HG03039 (cell line): Measurements from ENCODE around the gene LEKR1.
"Not testable (repeated sequence)": the region's sequence is repeated elsewhere in the genome, so short reads cannot be mapped to it uniquely, and the experiment has no call there.

Source experiments
- ATAC-seq: cut with Tn5 transposase; IDR thresholded peaks from one replicate; pipeline ENCODE4 v1.9.1; 2021; ENCODE audit warnings: mild to moderate bottlenecking, moderate library complexity; ENCODE audit not compliant: unreplicated experiment

LEKR1 gene

DNA sequence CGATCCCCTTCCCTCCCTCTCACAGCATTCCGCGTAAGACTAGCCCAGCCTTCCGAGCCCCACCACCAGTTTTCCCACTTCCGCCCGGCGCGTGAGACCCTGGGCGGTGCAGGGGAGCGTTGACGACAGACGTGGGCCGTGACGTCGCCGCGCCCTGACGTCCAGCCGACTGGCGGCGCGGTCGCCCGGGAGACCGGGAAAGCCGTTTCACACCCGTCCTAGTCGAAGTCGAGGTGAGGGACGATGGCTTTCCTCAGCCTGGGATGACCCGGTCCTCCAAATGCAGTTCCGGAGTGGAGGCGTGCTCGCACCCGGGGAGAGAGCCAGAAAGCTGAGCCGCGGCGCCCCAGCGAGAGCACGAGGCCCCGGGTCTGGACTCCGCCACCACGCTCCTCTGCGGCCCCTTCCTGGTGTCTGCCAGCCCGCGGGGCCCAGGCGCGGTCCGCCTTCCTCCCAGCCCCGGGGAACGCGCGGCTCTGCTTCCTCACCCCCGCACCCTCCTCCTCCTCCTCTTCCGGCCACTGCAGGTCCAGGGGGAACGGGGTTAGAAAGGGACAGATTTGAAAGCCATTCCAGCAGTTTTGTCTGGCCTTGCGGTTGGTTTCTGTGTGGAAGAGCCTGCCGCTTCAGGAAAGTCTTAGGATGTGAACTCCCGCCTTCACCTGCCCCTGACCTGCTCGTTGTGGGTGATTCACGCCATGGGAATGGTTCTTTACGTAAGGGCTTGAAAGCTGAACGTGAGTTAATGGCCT is at the start of gene LEKR1:
Gene LEKR1 (plus strand): TSS at position 210 of the 752 bp plus-strand sequence. CDS start 2,977 bp downstream, outside the sequence.
- ATAC-seq = peak; percentile 87

DNA sequence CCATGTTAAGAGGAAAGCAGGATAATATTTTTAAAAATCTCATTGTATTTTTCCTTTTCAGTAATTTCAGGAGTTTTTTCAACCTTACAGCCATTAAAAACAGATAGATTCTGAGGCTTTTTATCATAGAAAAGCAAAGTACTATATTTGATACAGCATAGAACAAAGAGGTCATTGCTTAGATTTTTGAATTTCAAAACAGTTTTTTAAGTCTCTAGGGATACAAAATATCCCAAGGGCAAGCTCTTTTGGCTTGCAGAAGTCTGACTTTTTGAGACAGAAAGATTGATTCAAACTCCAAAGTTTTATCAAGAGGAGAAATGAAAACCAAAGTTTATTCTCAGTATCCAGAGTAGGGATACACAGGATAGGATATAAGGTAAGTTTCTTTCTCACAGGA is 49.3 kb upstream of the LEKR1 start:
- no peak for ATAC-seq

DNA sequence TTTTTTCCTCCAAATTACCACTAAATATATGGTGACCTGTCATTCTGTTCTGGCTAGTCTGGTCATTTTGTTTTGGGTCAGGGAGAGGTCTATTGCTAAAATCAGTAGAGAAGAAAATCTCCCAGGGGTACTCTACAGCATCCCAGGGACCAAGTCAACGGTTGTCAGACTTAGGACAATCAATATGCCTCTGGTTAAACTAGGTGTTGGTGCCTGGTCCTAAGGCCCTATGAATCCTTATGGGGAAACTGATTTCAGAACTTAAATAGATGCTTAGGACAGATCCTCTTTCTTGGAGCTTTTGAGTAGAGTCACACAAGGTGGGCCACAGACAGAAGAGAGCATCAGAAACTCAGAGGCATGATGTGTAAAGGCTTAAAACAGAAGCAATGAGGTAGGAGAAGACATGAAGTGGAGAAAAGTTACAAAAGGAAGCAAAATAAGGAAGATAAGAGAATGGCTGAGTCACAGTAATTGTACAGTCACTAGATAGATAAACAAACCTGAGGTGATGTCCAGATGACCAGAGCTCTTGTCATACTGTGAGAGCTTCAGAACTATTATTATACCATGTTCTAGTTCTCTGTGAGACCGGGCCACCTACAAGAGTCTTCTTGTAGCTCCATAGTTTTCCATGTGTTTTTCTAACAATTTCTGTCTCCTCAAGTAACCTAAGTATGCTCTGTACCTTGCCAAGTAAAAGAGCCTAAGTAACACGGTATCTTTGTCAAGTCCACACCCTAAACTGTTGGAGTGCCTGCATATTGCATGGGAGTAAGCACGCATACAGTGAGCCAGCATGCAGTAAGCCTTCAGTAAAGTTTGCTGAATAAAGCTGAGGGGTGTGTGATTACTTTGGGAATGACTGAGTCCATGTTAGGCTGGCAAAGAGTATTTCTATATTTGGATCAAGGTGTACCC is 44.6 kb upstream of the LEKR1 start:
- ATAC-seq = no peak

DNA sequence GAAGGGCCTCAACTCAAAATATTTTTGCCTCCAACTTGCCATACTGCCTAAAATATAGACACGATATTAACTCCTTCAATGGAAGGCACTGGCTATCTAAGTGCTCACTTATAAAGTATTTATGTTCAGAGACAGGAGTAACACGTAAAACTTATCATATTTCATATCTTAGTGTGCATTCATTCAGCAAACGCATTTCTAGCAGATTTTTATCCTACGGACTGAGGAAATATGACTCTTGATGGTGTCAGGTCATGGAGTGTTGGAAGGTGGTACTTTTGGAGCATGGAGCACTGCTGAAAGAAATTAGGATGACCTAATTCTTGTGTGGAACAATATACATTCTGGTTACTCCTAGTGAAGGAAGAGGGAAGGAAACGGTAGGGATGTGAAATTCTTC is 43.8 kb upstream of the LEKR1 start:
- no peak for ATAC-seq

DNA sequence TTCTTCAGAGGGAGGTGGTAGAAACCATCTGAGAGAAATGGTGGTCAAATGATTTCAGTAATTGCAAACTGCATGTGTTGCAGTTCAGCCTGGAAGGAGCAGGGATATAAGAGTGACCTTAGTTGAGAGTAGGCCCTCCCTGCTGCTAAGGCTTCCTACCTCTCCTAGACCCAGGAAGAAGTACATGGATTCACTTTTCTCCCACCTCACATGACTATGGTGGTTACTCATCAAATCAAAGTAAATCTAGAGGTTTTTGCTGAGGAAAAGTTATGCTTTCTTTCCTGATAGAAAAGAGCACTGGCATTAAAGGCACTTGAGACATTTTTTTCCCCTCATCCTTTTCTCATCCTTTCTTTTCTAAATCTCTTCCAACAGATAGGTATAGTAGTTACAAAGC is 43.2 kb upstream of the LEKR1 start:
- ATAC-seq = no peak

DNA sequence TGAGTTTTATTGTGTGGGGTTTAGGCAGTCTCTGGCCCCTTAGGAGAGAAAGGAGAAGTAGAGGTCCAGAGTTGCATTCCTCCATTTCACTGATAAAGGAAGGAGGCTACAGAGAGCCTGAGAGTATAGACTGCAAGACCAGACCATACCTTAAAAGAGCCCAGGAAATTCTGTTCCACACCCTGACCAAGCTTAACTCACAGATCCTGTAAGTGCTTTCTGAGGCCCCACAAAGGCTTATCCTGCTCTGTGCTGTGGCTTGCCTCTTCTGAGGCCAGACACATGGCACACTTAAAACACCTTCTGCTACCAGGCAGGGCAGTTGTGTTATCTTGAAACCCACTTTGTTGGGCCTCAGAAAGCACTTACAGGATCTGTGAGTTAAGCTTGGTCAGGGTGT is 39.2 kb upstream of the LEKR1 start:
- ATAC-seq = no peak

DNA sequence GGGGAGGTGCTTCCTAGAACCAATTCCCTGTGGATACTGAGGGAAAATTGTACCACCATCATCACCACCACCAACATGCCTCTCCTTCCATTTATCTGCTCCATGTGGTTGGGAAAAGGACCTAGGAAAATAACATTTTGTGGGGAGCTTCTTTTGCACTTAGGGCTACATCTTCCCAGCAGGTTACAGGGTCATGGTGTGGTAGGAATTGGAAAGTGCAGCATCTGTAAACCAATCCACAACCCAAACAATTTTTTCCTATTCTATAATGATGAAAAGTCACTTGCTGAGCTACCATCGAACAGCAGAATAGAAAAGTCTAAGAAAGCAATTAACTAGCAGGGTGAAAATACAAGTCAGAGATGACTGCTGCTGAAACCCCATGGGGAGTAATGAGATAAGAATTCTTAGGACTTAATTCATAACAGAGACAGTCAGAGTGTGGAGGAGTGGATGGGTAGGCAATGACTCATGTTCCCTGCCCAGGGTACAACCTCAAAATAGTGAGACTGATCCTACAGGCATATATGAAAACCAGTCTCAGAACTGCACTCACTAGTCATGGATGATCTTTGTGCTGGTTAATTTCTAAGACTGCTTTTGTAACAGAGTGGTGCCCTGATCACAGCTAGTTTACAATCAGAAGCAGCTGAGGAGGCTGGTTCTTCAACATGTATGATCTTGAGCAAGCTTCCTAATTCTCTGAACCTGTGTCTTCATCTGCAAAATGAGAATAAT is 38.1 kb upstream of the LEKR1 start:
- peak; percentile 87 for ATAC-seq

DNA sequence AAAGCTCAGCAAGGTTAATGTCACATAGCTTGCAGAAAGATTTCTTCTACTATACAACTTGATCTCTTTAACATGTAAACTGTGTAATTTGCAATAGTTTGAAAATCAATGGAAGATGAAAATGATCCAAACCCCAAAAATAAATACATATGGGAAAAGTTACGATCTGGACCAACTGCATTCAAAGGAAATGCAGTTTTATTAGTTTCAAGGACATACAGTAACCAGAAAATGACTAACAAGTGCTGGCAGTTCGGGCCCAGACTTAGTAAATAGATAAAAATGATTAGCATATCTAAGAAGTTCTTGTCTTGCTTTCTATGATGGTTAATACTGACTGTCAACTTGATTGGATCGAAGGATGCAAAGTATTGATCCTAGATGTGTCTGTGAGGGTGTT is 37.3 kb upstream of the LEKR1 start:
- ATAC-seq = no peak

DNA sequence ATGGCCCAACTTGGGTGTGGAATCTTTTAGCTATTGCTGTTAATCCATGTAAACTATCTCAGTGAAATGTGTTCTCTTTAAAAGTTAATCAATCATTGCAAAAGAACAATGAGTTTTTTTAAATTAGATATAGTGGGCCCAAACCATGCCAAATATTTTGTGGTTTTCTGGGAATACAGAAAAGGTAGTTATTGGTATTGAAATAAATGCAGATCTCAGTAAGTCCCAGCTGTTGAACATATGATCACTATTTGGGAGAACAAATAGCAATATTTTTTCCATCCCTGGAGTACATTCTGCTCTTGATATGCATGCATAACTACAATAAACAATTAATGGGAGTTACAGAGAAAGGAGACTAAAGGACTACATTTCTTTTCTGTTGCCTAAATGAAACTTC is 36.0 kb upstream of the LEKR1 start:
- no peak for ATAC-seq

DNA sequence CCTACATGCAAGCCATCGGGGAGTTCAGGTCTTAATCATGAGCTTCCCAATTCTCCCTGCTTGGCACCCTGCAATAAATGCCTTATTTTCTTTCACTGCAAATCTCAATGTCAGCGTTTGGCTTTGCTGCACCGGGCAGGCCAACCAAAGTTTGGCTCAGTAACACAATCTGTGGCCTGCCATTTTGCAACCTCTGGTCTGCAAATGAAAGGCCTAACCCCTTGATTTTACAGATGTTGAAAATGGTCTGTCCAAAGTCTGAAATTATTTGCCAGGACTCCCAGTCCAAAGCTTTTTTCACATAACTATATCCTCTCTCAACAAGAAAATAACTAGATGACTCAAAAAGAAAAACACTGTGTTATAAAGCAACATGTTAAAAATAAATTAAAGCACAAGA is 34.0 kb upstream of the LEKR1 start:
- ATAC-seq = no peak

DNA sequence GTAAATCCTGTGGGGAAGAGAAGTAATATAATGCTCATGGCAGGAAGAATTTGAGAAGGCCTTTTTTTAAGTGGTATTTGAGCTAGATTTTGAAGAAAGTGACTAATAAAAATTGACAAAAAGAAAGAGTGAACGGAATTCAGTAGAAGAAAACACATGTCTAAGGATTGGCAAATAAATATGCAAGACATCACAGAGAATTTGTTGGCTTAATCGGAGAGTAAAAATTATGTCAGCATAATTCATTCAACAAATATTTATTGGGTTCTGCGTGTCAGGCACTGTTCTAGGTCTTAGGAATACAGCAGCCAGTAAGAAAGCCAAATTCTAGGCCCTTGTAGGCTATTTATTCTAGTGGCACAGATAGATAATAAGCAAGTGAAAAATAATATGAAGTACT is 33.6 kb upstream of the LEKR1 start:
- ATAC-seq = no peak

DNA sequence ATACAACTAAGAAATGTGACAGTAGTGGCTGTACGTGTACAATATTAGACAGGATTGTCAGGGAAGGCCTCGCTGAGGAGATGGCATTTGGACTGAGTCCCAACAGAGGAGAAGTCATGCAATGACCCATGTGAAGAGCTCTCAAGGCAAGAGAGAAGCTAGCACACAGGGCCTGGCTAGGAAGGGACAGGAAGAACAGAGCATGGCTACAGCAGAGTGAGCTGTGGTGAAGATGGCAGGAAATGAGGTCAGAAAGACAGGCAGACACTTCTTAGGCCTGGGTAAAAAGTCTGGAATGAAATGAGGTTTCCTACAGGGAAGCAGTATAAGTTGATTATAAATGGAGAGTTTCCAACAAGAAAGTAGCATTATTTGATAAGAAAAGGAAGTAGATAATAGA is 33.2 kb upstream of the LEKR1 start:
- ATAC-seq = no peak

DNA sequence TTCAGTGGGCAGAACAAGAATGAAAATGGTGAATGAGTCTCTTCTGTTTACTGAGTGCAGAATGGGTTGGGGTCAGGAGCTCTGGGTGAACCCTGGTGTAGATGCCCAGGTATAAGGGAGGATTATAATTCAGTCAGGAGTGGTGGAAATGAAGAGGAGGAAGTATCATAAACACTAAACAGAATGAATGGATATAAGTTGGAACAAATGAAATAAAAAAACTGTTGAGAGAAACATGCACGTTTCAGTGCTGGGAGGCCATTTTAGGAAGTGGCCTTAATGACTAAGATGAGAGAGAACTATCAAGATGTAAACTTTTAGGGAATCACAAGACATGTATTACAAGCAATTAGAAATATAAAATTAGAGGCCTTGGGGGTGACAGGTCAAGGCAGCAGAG is 32.8 kb upstream of the LEKR1 start:
- no peak for ATAC-seq

DNA sequence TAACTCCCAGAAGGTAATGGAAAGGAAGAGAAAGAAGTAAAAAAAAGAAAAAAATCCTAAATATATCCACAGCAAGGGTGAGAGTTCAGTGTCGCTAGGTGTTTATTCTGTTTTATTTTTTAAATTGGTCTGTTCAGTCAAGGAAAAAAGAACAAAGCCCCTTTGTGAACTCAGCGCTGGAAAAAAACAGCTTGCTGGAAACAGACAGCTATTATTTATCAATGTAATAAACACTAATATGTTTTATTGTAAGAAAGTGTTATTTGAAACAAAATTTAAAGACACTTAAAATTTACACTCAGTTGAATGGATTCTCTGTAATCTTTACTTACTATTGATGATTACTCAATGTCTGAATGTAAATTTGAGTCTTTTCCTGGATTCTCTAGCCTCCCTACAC is 32.3 kb upstream of the LEKR1 start:
- ATAC-seq = no peak

DNA sequence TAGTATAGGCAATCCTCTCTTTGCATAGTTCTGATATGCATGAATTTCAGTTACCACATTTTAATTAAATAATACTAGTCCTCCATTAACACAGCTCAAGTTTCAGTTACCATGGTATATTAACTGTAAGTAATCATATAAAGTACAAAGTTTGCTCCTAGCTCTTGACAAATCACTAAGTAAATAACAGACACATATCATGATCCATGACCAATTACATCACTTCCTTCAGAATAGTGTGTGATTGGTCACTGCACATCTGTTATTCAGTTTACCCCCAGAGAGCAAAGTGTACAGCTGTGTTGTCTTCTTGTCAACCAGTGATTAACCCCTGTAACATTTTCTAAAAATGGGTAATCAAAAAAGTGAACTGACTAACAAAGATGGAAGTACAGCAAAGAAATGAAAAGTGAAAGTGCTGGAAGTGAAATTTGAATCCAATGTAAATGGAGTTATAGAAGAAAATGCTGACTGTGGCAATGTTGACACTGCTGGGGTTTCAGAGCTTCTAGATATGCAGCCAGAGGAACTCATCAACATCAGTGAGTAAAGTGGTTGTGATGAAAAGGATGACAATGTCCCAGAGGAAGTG is 30.2 kb upstream of the LEKR1 start:
- no peak for ATAC-seq

DNA sequence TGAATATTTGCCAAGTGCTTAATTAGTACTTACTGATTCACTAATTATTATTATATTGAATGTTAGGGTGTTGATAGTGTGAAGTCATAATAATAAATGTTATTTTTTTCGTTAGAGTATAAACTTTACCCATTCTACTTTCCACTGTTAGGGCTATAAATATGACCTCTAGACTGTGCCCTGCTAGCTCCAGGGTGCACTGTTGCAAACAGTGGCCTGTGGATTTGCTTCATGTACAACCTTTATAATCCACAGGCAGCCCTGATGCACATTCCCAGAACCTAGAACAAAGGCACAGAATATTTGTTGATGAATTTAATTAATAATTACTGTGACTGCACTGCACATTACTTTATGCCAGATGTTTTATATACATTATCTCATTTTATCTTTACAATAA is 28.8 kb upstream of the LEKR1 start:
- ATAC-seq = no peak

DNA sequence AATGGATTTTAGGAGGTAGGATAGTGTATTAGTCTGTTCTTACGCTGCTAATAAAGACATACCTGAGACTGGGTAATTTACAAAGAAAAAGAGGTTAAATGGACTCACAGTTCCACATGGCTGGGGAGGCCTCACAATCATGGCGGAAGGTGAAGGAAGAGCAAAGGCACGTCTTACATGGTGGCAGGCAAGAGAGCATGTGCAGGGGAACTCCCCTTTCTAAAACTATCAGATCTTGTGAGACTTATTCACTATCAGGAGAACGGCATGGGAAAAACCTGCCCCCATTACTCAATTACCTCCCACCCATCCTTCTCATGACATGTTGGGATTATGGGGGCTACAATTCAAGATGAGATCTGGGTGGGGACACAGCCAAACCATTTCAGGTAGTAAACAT is 25.9 kb upstream of the LEKR1 start:
- ATAC-seq = not testable (repeated sequence)

DNA sequence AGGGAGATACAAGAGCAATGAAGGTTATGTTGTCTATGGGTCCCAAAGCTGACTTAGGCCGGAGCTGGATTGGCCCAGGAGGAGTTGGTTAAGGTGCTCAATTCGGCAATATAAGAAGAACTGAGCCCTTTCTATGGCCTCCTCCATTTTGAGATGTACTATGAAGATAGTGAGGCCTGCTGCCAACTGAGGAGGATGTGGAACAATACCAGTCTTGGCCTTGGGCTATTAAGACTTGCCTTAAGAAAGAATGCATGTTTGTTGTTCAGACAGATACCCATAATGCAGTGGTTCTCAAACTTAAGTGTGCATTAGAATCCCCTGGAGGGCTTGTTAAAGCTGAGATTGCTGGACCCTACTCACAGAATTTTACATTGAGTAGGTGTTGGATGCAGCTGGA is 24.4 kb upstream of the LEKR1 start:
- no peak for ATAC-seq

DNA sequence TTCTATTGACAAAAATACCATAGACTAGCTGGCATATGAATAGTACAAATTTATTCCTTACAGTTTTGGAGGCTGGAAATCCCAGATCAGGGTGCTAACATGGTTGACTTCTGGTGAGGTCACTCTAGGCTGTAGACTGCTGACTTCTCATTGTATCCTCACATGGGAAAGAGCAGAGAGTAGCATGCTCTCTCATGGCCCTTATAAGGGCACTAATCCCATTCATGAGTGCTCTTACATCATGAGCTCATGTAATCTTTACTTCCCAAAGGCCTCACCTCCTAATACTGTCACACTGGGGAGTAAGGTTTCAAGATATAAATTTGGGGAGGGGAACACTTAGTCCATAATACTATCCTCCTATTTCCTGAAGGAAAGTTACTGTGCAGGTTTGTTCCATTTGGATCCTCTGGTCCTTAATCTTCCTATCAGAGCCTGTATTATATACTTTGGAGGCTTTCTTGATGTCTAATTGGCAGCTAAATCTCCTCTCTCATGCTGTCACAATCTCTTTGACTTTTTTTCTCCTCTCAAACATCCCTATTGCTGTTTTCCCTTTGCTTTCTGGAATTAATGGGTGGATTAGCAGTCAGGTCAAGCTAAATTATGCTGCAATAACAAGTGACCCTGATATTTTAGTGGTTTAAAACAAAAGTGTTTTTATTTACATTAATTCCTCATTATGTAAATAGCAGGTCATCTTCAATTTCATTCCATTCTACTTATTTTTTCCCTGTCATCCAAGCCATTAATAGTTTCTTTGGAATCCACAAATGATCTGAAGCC is 23.1 kb upstream of the LEKR1 start:
- no peak for ATAC-seq
